Loucy (cell line): ENCODE data around the gene DCST1.

Experiments used
- CTCF ChIP-seq: fragments of 200-600 bp; sonication (generic); conservative IDR thresholded peaks from 2 replicates; pipeline ENCODE4 v1.5.1; 2014; ENCODE audit warnings: mild to moderate bottlenecking, antibody characterized with exemption, low read length
- EZH2phosphoT487 ChIP-seq: fragments of 200-600 bp; IDR thresholded peaks from 2 replicates; pipeline ENCODE4 v1.6.1; 2018; ENCODE audit warnings: antibody characterized with exemption, mild to moderate bottlenecking, moderate library complexity, borderline replicate concordance

- TF ChIP-seq CTCF (no peak), EZH2phosphoT487 (no peak)
Observed at GRCh38 chr1:155040358-155041093, 6.9 kb downstream of the DCST1 start.
